GM18909 (cell line): ENCODE measurements around the gene CYP8B1.

Source experiments
- ATAC-seq: cut with Tn5 transposase; IDR thresholded peaks from one replicate; pipeline ENCODE4 v1.9.1; 2021; ENCODE audit warnings: mild to moderate bottlenecking; ENCODE audit not compliant: unreplicated experiment, poor library complexity

CYP8B1 gene

GRCh38 chr3:42830437-42831320 lies 45.0 kb downstream of the CYP8B1 start:
- ATAC-seq = no peak

GRCh38 chr3:42829628-42830436 lies 45.8 kb downstream of the CYP8B1 start:
- ATAC-seq = no peak

- no peak for ATAC-seq
Measured at GRCh38 chr3:42829083-42829627, 46.5 kb downstream of the CYP8B1 start.

- ATAC-seq = no peak
Measured at GRCh38 chr3:42827654-42828053, 48.0 kb downstream of the CYP8B1 start.

GRCh38 chr3:42827023-42827422 lies 48.7 kb downstream of the CYP8B1 start:
- no peak for ATAC-seq

- ATAC-seq = no peak
Measured at GRCh38 chr3:42826141-42826540, 49.5 kb downstream of the CYP8B1 start.

- ATAC-seq = no peak
Measured at GRCh38 chr3:42823351-42823750, 52.3 kb downstream of the CYP8B1 start.

- no peak for ATAC-seq
Measured at GRCh38 chr3:42822828-42823227, 52.9 kb downstream of the CYP8B1 start.
